ENCODE results near the gene IFI44L. TPM values are rescaled to one million over a fixed set of nuclear protein-coding genes. Genes with fewer than 3 reads are reported as not detected.

IFI44L gene
- total RNA-seq, 1 experiment from 2014 or later = not detected

DNA sequence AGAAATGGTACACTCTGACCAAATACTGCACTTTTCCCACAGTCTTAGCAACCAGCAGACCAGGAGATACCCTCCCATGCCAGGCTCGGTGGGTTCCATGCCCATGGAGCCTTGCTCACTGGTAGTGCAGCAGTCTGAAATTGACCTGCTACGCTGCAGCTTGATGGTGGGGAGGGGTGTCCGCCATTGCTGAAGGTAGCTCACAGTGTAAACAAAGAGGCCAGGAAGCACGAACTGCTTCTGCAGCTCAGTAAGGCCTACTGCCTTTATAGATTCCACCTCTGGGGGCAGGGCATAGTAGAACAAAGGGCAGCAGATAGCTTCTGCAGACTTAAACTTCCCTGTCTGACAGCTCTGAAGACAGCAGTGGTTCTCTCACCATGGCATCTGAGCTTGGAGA lies 12.3 kb upstream of the IFI44L start:
- H3K27ac Mint-ChIP-seq (ENCODE audit: unreplicated experiment) = no peak overlapping the region

DNA sequence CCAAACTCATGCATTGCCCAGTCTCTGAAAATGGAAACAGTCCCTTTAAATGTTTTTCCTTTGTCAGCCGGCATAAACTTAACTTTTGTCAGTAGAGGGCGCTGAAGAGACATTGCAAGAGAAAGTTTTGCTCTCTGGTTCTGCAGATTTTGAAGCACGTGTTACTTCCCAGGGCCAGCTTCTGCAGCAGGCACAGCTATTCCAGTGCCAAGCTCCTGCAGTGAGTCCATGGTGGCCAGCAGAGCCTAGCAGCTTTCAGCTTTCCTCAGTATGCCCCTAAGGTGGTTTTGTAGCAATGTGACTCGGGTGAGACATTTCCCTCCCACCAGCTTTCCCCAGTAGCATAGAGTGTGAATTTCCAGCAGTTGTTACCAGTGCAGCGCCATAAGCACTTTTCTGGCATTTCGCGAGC lies 2.6 kb upstream of the IFI44L start:
- Histone ChIP-seq H3K4me3 (ENCODE audit: low read depth, low read length) (no peak overlapping the region), H3K4me1 (no peaks in the 10 kb centered on the region), H3K27me3 (replicated peaks; ENCODE audit: control insufficient read depth, insufficient read depth, low read length) (no peaks in the 10 kb centered on the region), H3K36me3 (ENCODE audit: control insufficient read depth, insufficient read depth, low read length) (no peaks in the 10 kb centered on the region), H3K9me3 (no peaks in the 10 kb centered on the region)
- intact Hi-C loops (cut with micrococcal nuclease; ENCODE audit: unreplicated experiment) = loop anchor here (1.0 kb wide), 1 partner anchor 59 kb away; no protein-coding TSS in a partner anchor
- DNase-seq = peak; percentile 39 to 56
- Mint-ChIP-seq H3K36me3 (ENCODE audit: insufficient read depth, unreplicated experiment) (no peaks in the 10 kb centered on the region), H3K4me3 (ENCODE audit: unreplicated experiment) (no peak overlapping the region), H3K27ac (ENCODE audit: unreplicated experiment) (no peak overlapping the region), H3K4me1 (ENCODE audit: low read depth, unreplicated experiment) (no peaks in the 10 kb centered on the region), H3K9me3 (ENCODE audit: unreplicated experiment) (no peaks in the 10 kb centered on the region), H3K27me3 (ENCODE audit: insufficient read depth, unreplicated experiment) (peaks cover 3% of the 10 kb centered on the region)
- CTCF ChIA-PET = interaction anchor here (0.6 kb wide), 1 partner anchor 276 kb away, joined by 4 read pairs; no protein-coding TSS in a partner anchor
- POLR2A ChIA-PET = no interaction called here
- BruUV-seq (replicated peaks) = no TSS peak
- TF ChIP-seq, protein P1, sequence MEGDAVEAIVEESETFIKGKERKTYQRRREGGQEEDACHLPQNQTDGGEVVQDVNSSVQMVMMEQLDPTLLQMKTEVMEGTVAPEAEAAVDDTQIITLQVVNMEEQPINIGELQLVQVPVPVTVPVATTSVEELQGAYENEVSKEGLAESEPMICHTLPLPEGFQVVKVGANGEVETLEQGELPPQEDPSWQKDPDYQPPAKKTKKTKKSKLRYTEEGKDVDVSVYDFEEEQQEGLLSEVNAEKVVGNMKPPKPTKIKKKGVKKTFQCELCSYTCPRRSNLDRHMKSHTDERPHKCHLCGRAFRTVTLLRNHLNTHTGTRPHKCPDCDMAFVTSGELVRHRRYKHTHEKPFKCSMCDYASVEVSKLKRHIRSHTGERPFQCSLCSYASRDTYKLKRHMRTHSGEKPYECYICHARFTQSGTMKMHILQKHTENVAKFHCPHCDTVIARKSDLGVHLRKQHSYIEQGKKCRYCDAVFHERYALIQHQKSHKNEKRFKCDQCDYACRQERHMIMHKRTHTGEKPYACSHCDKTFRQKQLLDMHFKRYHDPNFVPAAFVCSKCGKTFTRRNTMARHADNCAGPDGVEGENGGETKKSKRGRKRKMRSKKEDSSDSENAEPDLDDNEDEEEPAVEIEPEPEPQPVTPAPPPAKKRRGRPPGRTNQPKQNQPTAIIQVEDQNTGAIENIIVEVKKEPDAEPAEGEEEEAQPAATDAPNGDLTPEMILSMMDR (IDR thresholded peaks at IDR 0.05; ENCODE audit: insufficient read depth in 1 of 2, low read depth in 1 of 2, low read length in 1 of 2, severe bottlenecking in 1 of 2, unreplicated experiment in 1 of 2) = peak; percentile 43 to 56

More for the DNA sequence above, 12.3 kb upstream of the IFI44L start:
- Histone ChIP-seq H3K9me3 (no peaks in the 10 kb centered on the region), H3K4me3 (ENCODE audit: low read depth, low read length) (no peak overlapping the region; the same call in 1 of the 2 replicates), H3K4me1 (no peaks in the 10 kb centered on the region), H3K27me3 (replicated peaks; ENCODE audit: control insufficient read depth, insufficient read depth, low read length) (no peaks in the 10 kb centered on the region), H3K36me3 (ENCODE audit: control insufficient read depth, insufficient read depth, low read length) (no peaks in the 10 kb centered on the region)
- H3K4me3 Mint-ChIP-seq (ENCODE audit: unreplicated experiment) = peak overlapping the region; percentile 29
- no peaks in the 10 kb centered on the region for H3K36me3 Mint-ChIP-seq (ENCODE audit: insufficient read depth, unreplicated experiment)
- peaks cover 9% of the 10 kb centered on the region for H3K27me3 Mint-ChIP-seq (ENCODE audit: insufficient read depth, unreplicated experiment)
- TF ChIP-seq, protein P1 (IDR thresholded peaks at IDR 0.05; ENCODE audit: insufficient read depth in 1 of 2, low read depth in 1 of 2, low read length in 1 of 2, severe bottlenecking in 1 of 2, unreplicated experiment in 1 of 2) = no peak
- no peaks in the 10 kb centered on the region for H3K4me1 Mint-ChIP-seq (ENCODE audit: low read depth, unreplicated experiment)
- no peaks in the 10 kb centered on the region for H3K9me3 Mint-ChIP-seq (ENCODE audit: unreplicated experiment)
- peak; percentile 4 to 28 for DNase-seq
- POLR2A ChIA-PET = no interaction called here
- CTCF ChIA-PET = interaction anchor here (1.0 kb wide), 1 partner anchor 477 kb away, joined by 3 read pairs; no protein-coding TSS in a partner anchor
- BruUV-seq (replicated peaks) = no TSS peak
- intact Hi-C loops (cut with micrococcal nuclease; ENCODE audit: unreplicated experiment) = loop anchor here (1.0 kb wide), 2 partner anchors 463 to 478 kb away; no protein-coding TSS in a partner anchor

DNA sequence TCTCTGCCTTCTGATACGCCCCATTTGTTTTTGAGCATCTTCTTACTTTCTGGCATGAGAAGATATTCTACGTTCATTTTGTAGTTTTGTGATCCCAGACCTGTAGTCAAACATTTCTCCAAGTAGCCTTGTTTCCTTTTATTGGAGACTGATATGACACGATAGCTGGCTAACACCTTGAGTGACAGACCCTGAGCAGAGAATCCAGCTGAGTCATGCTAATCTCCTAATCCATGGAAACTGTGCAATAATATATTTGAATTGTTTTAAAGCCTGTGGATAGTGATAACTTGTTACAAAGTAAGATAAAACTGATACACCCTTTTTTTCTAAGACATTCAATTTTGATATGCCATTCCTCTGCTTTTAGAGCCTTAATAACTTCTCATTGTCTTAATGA lies 1.2 kb upstream of the IFI44L start:
- Histone ChIP-seq H3K27me3 (replicated peaks; ENCODE audit: control insufficient read depth, insufficient read depth, low read length) (no peaks in the 10 kb centered on the region), H3K4me1 (no peaks in the 10 kb centered on the region), H3K9me3 (no peaks in the 10 kb centered on the region), H3K4me3 (ENCODE audit: low read depth, low read length) (no peak overlapping the region), H3K36me3 (ENCODE audit: control insufficient read depth, insufficient read depth, low read length) (no peaks in the 10 kb centered on the region)
- ChIA-PET POLR2A (no interaction called here), CTCF (no interaction called here)
- intact Hi-C loops (cut with micrococcal nuclease; ENCODE audit: unreplicated experiment) = no loop called here
- H3K4me3 Mint-ChIP-seq (ENCODE audit: unreplicated experiment) = no peak overlapping the region
- TF ChIP-seq, protein P1 (IDR thresholded peaks at IDR 0.05; ENCODE audit: insufficient read depth in 1 of 2, low read depth in 1 of 2, low read length in 1 of 2, severe bottlenecking in 1 of 2, unreplicated experiment in 1 of 2) = no peak
- no peaks in the 10 kb centered on the region for H3K36me3 Mint-ChIP-seq (ENCODE audit: insufficient read depth, unreplicated experiment)
- H3K27me3 Mint-ChIP-seq (ENCODE audit: insufficient read depth, unreplicated experiment) = peaks cover 3% of the 10 kb centered on the region
- no peaks in the 10 kb centered on the region for H3K9me3 Mint-ChIP-seq (ENCODE audit: unreplicated experiment)
- BruUV-seq (replicated peaks) = no TSS peak
- no peaks in the 10 kb centered on the region for H3K4me1 Mint-ChIP-seq (ENCODE audit: low read depth, unreplicated experiment)
- DNase-seq = no peak
- H3K27ac Mint-ChIP-seq (ENCODE audit: unreplicated experiment) = no peak overlapping the region

Measured in Caco-2 (cell line).